HG02798 (cell line): ENCODE measurements around the gene TGFB1I1.
"Not testable (repeated sequence)": the region's sequence is repeated elsewhere in the genome, so short reads cannot be mapped to it uniquely, and the experiment has no call there.

ENCODE experiments used
- ATAC-seq: cut with Tn5 transposase; IDR thresholded peaks from one replicate; pipeline ENCODE4 v1.9.1; 2021; ENCODE audit warnings: mild to moderate bottlenecking; ENCODE audit not compliant: unreplicated experiment, poor library complexity

Gene TGFB1I1

GRCh38 chr16:31507929-31508705 lies 36.2 kb downstream of the TGFB1I1 start, which contains the start of gene RUSF1:
TSS of gene RUSF1 (minus strand) at chr16:31508391. CDS start at chr16:31508373, 18 bp downstream.
- ATAC-seq, result peak; percentile 95

- no peak for ATAC-seq
Observed at GRCh38 chr16:31508706-31509195, 36.8 kb downstream of the TGFB1I1 start.

GRCh38 chr16:31513126-31513525 lies 41.2 kb downstream of the TGFB1I1 start:
- ATAC-seq, result no peak

- no peak for ATAC-seq
Observed at GRCh38 chr16:31513884-31514283, 41.9 kb downstream of the TGFB1I1 start.

GRCh38 chr16:31517800-31518402 lies 45.9 kb downstream of the TGFB1I1 start:
- no peak for ATAC-seq

GRCh38 chr16:31519759-31520431 lies 47.9 kb downstream of the TGFB1I1 start:
- ATAC-seq, result no peak

GRCh38 chr16:31521368-31521767 lies 49.4 kb downstream of the TGFB1I1 start:
- no peak for ATAC-seq

- ATAC-seq, result no peak
Observed at GRCh38 chr16:31522071-31522470, 50.1 kb downstream of the TGFB1I1 start.

- not testable (repeated sequence) for ATAC-seq
Observed at GRCh38 chr16:31523768-31524167, 51.8 kb downstream of the TGFB1I1 start.

- ATAC-seq, result no peak
Observed at GRCh38 chr16:31525113-31525512, 53.2 kb downstream of the TGFB1I1 start.
